HepG2 (cell line): Measurements from ENCODE around the gene SLC8B1. TPM values are rescaled to one million over a fixed set of nuclear protein-coding genes. Genes with fewer than 3 reads are reported as not detected.

ENCODE experiments used
- ATAC-seq: fragments of 200-7000 bp; cut with Tn5 transposase; 3 replicates; pipeline ENCODE4 v1.9.1; 2020; ENCODE audit warnings: mild to moderate bottlenecking, moderate library complexity
- BruUV-seq: library from RNA; stranded (reverse); fragments of 400-500 nt; replicated peaks from 2 replicates; lab custom pipeline; 2021; lab: Mats Ljungman, UMichigan
- CTCF ChIA-PET: fragments of 300-600 bp; formaldehyde crosslinking; extraction: SDS; loops from one replicate; lab custom pipeline; 2021; ENCODE audit warnings: low total read pairs, inconsistent platforms, low intra/inter-chr PET ratio; lab: Yijun Ruan, JAX
- POLR2A ChIA-PET: fragments of 350-600 bp; sonication (Branson Sonifier 250); formaldehyde crosslinking; loops from one replicate; lab custom pipeline; 2020; ENCODE audit warnings: antibody characterized with exemption, inconsistent platforms; lab: Yijun Ruan, JAX
- DNase-seq: peaks from one replicate; pipeline ENCODE4 v3.0.0-alpha.2; 2015; ENCODE audit warnings: low spot score
- FAIRE-seq: peaks from 3 replicates; lab custom pipeline; 2011; peaks lifted over from hg19 to GRCh38; lab: Jason Lieb, UNC
- H2AFZ ChIP-seq: one replicate; pipeline ENCODE4 v1.6.1; 2011; ENCODE audit warnings: low read length, inconsistent platforms
- H3K27ac ChIP-seq: fragments of 300-600 bp; 3 replicates; pipeline ENCODE4 v1.8.0; 2011; ENCODE audit warnings: mixed run types, mild to moderate bottlenecking, mixed read lengths, low read length, inconsistent platforms; ENCODE audit not compliant: insufficient read depth; ENCODE audit errors: extremely low read length
- H3K27me3 ChIP-seq, 2 experiments: fragments of 200-600 bp in 1 of 2; 2 replicates in 1 of 2; 3 replicates in 1 of 2; pipeline versions ENCODE4 v1.6.0 to v1.8.0; 2011; ENCODE audit warnings: low read length in 2 of 2, mild to moderate bottlenecking in 2 of 2, moderate library complexity in 2 of 2, inconsistent platforms in 1 of 2; ENCODE audit not compliant: insufficient read depth in 2 of 2, control insufficient read depth in 1 of 2
- H3K36me3 ChIP-seq, 2 experiments: fragments of 200-600 bp in 1 of 2; replicated peaks in 1 of 2; 2 replicates in 1 of 2; 3 replicates in 1 of 2; pipeline versions ENCODE4 v1.5.1 to v1.8.0; 2011; ENCODE audit warnings: low read length in 2 of 2, inconsistent platforms in 1 of 2; ENCODE audit not compliant: insufficient read depth in 2 of 2, control insufficient read depth in 1 of 2
- H3K4me1 ChIP-seq: 2 replicates; pipeline ENCODE4 v1.5.1; 2012; ENCODE audit warnings: low read length, inconsistent platforms; ENCODE audit not compliant: insufficient read depth
- H3K4me2 ChIP-seq: 2 replicates; pipeline ENCODE4 v1.6.0; 2011; ENCODE audit warnings: low read depth, low read length, inconsistent platforms
- H3K4me3 ChIP-seq, 3 experiments: fragments of 200-600 bp in 1 of 3; sonication (generic), shearing (Covaris generic) in 1 of 3; replicated peaks in 1 of 3; 2 replicates each; pipeline ENCODE4 v1.5.1; 2011 to 2016; ENCODE audit warnings: low read length in 3 of 3, inconsistent platforms in 2 of 3, low read depth in 2 of 3, mild to moderate bottlenecking in 2 of 3, control low read depth in 1 of 3, mixed read lengths in 1 of 3; ENCODE audit not compliant: insufficient read depth in 1 of 3
- H3K79me2 ChIP-seq: one replicate; pipeline ENCODE4 v1.6.1; 2011; ENCODE audit warnings: low read length, inconsistent platforms; ENCODE audit not compliant: insufficient read depth
- H3K9ac ChIP-seq: 2 replicates; pipeline ENCODE4 v1.6.0; 2011; ENCODE audit warnings: mild to moderate bottlenecking, low read depth, low read length, inconsistent platforms; ENCODE audit not compliant: insufficient read depth
- H3K9me3 ChIP-seq: 2 replicates; pipeline ENCODE4 v1.5.1; 2012; ENCODE audit warnings: mild to moderate bottlenecking, low read length
- H4K20me1 ChIP-seq: 2 replicates; pipeline ENCODE4 v1.6.0; 2011; ENCODE audit warnings: inconsistent platforms, mild to moderate bottlenecking, low read length, moderate library complexity; ENCODE audit not compliant: insufficient read depth
- CBX2 ChIP-seq, 2 experiments: fragments of 200-600 bp in 1 of 2; sonication (generic); formaldehyde crosslinking in 1 of 2; IDR thresholded peaks; 2 replicates each; pipeline versions ENCODE4 v1.7.0 to v1.8.1; 2018 to 2022; ENCODE audit warnings: low read depth in 2 of 2, low read length in 1 of 2, mild to moderate bottlenecking in 1 of 2, missing genetic modification reagents in 1 of 2
- EHMT2 ChIP-seq: fragments of 200-600 bp; sonication (generic); IDR thresholded peaks from 2 replicates; pipeline ENCODE4 v1.7.0; 2017; ENCODE audit warnings: antibody characterized with exemption, low read depth, low read length, borderline replicate concordance
- HOXA5 ChIP-seq: sonication (generic); formaldehyde crosslinking; IDR thresholded peaks from 2 replicates; pipeline ENCODE4 v1.4.0; 2020; ENCODE audit warnings: missing genetic modification reagents
- MYNN ChIP-seq: sonication (generic); formaldehyde crosslinking; IDR thresholded peaks from 2 replicates; pipeline ENCODE4 v1.4.0; 2020; ENCODE audit warnings: mild to moderate bottlenecking, low read depth, missing genetic modification reagents
- SMAD3 ChIP-seq: sonication (generic); formaldehyde crosslinking; IDR thresholded peaks from 2 replicates; pipeline ENCODE4 v1.4.0; 2020; ENCODE audit warnings: missing genetic modification reagents
- TAF15 ChIP-seq: fragments of 200-400 bp; formaldehyde crosslinking; IDR thresholded peaks from one replicate; pipeline ENCODE4 v1.6.1; 2018; ENCODE audit warnings: mild to moderate bottlenecking, low read depth, low read length; ENCODE audit not compliant: poor library complexity, severe bottlenecking
- ZNF160 ChIP-seq: sonication (generic); formaldehyde crosslinking; IDR thresholded peaks from 2 replicates; pipeline ENCODE4 v1.8.0; 2022; ENCODE audit warnings: mild to moderate bottlenecking, inconsistent platforms, missing genetic modification reagents
- ZNF3 ChIP-seq: IDR thresholded peaks from 2 replicates; pipeline ENCODE4 v1.7.0; 2017; ENCODE audit warnings: inconsistent platforms
- ZNF510 ChIP-seq: sonication (generic); formaldehyde crosslinking; IDR thresholded peaks from 2 replicates; pipeline ENCODE4 v1.4.0; 2020; ENCODE audit warnings: low read depth, mild to moderate bottlenecking, missing genetic modification reagents
- ZNF878 ChIP-seq: sonication (generic); formaldehyde crosslinking; IDR thresholded peaks from 2 replicates; pipeline ENCODE4 v1.8.1; 2023; ENCODE audit warnings: mild to moderate bottlenecking, missing genetic modification reagents, moderate library complexity
- WGBS: methylation state at CpG from one replicate; pipeline ENCODE4 v1.1.6; 2017; ENCODE audit warnings: low lambda C conversion rate; 5-methylcytosine and 5-hydroxymethylcytosine counted together
- in situ Hi-C: cut with HindIII; loops from 2 replicates; pipeline ENCODE4 v1.10.0; 2017; ENCODE audit warnings: low pct_unique_long_range_greater_than_20kb; ENCODE audit not compliant: extremely low pct_ligation_motif_present
- intact Hi-C: fragments of 100-400 bp; cut with micrococcal nuclease; formaldehyde crosslinking; loops from one replicate; pipeline ENCODE4 v1.10.0; 2022; ENCODE audit not compliant: unreplicated experiment
- polyA plus RNA-seq, 8 experiments: library from polyadenylated mRNA; depleted of rRNA in 3 of 8; stranded (reverse) in 7 of 8; unstranded in 1 of 8; fragments of >200 nt; fragmentation: Illumina TruSeq in 4 of 8; extraction: Trizol in 4 of 8; gene quantifications; 2 replicates each; pipeline versions ENCODE4 v1.2.1 to v1.2.3, GENCODE V29; 2011 to 2016; ENCODE audit warnings: low read depth in 4 of 8, missing spikeins in 1 of 8, mixed read lengths in 1 of 8; ENCODE audit not compliant: insufficient read depth in 1 of 8
- total RNA-seq, 5 experiments: library from RNA; depleted of rRNA; stranded (reverse); fragments of >200 nt; fragmentation: Illumina TruSeq; extraction: Trizol; gene quantifications; 2 replicates each; pipeline ENCODE4 v1.2.3, GENCODE V29; 2016; ENCODE audit warnings: low read depth in 1 of 5
- TF ChIP-seq, protein P1 (sequence below): IDR thresholded peaks from 2 replicates; pipeline ENCODE4 v1.6.1; 2012; ENCODE audit warnings: inconsistent platforms
- TF ChIP-seq, protein P2 (sequence below): sonication (generic); formaldehyde crosslinking; IDR thresholded peaks from 2 replicates; pipeline ENCODE4 v1.5.1; 2020; ENCODE audit warnings: missing genetic modification reagents, mild to moderate bottlenecking, borderline replicate concordance
- TF ChIP-seq, protein P3 (sequence below): sonication (generic); formaldehyde crosslinking; IDR thresholded peaks from 2 replicates; pipeline ENCODE4 v1.4.0; 2020; ENCODE audit warnings: missing genetic modification reagents, mild to moderate bottlenecking, borderline replicate concordance
- TF ChIP-seq, protein P4 (sequence below): sonication (generic); formaldehyde crosslinking; IDR thresholded peaks from 2 replicates; pipeline ENCODE4 v1.4.0; 2020; ENCODE audit warnings: low read depth, mild to moderate bottlenecking, missing genetic modification reagents
- TF ChIP-seq, protein P5 (sequence below): sonication (generic); formaldehyde crosslinking; conservative IDR thresholded peaks from 2 replicates; pipeline ENCODE4 v1.4.0; 2020; ENCODE audit warnings: missing genetic modification reagents

Gene SLC8B1
- total and polyA plus RNA-seq, 2 of the 13 experiments (the other 11 are each of a cell fraction or from before 2014, with no cell fraction given), result 6.8 to 8.0 TPM

DNA sequence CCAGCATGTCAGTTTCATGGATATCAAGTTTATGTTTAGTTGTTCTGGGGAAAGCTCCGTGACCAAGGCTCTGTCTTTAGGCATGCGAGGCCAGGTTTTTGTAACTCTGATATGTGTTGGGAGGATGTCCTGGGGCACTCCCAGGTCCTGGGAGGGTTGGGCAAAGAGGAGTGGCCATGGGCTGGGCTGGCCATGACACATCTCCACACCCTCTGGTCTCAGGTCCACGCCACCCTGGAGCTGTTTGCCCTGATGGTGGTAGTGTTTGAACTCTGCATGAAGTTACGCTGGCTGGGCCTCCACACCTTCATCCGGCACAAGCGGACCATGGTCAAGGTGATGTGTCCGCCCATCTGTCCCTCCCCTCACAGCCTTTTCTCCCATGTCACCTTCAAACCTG lies 67.3 kb downstream of the SLC8B1 start:
- in situ Hi-C loops (no loop called here), intact Hi-C loops (no loop called here)
- no peaks in the 10 kb centered on the region for H3K9me3 ChIP-seq
- DNase-seq, result no peak
- H3K4me2 ChIP-seq, result no peak overlapping the region
- no peaks in the 10 kb centered on the region for H4K20me1 ChIP-seq
- H3K36me3 ChIP-seq, result peaks cover 5% of the 10 kb centered on the region in 2 experiments; a peak in 4 of 5 replicates
- ChIA-PET CTCF (no interaction called here), POLR2A (no interaction called here)
- no peak overlapping the region for H3K4me3 ChIP-seq
- BruUV-seq, result no TSS peak
- FAIRE-seq, result no peak
- peaks cover 46% of the 10 kb centered on the region for H3K4me1 ChIP-seq
- no peak overlapping the region for H3K27ac ChIP-seq
- no peak overlapping the region for H2AFZ ChIP-seq
- no peaks in the 10 kb centered on the region for H3K79me2 ChIP-seq
- H3K9ac ChIP-seq, result no peak overlapping the region
- WGBS, result 96% methylated on average over 6 of the region's 7 CpGs
- ATAC-seq, result no peak
- no peaks in the 10 kb centered on the region for H3K27me3 ChIP-seq
- TF ChIP-seq ZNF510, result no peak
- TF ChIP-seq, protein P1, sequence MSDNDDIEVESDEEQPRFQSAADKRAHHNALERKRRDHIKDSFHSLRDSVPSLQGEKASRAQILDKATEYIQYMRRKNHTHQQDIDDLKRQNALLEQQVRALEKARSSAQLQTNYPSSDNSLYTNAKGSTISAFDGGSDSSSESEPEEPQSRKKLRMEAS, result no peak
- TF ChIP-seq, protein P2, sequence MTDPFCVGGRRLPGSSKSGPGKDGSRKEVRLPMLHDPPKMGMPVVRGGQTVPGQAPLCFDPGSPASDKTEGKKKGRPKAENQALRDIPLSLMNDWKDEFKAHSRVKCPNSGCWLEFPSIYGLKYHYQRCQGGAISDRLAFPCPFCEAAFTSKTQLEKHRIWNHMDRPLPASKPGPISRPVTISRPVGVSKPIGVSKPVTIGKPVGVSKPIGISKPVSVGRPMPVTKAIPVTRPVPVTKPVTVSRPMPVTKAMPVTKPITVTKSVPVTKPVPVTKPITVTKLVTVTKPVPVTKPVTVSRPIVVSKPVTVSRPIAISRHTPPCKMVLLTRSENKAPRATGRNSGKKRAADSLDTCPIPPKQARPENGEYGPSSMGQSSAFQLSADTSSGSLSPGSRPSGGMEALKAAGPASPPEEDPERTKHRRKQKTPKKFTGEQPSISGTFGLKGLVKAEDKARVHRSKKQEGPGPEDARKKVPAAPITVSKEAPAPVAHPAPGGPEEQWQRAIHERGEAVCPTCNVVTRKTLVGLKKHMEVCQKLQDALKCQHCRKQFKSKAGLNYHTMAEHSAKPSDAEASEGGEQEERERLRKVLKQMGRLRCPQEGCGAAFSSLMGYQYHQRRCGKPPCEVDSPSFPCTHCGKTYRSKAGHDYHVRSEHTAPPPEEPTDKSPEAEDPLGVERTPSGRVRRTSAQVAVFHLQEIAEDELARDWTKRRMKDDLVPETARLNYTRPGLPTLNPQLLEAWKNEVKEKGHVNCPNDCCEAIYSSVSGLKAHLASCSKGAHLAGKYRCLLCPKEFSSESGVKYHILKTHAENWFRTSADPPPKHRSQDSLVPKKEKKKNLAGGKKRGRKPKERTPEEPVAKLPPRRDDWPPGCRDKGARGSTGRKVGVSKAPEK (CRISPR knock-in tag), result no peak
- no peak for TF ChIP-seq ZNF160 (CRISPR knock-in tag)
- TF ChIP-seq HOXA5, result no peak
- TF ChIP-seq, protein P3, sequence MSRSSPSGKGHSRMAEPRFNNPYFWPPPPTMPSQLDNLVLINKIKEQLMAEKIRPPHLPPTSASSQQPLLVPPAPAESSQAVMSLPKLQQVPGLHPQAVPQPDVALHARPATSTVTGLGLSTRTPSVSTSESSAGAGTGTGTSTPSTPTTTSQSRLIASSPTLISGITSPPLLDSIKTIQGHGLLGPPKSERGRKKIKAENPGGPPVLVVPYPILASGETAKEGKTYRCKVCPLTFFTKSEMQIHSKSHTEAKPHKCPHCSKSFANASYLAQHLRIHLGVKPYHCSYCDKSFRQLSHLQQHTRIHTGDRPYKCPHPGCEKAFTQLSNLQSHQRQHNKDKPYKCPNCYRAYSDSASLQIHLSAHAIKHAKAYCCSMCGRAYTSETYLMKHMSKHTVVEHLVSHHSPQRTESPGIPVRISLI (CRISPR knock-in tag), result no peak
- TF ChIP-seq ZNF878 (CRISPR knock-in tag), result no peak
- TF ChIP-seq CBX2 (IDR thresholded peaks at IDR 0.05; ENCODE audit: low read depth, low read length), result no peak
- TF ChIP-seq CBX2 (CRISPR knock-in tag; IDR thresholded peaks at IDR 0.05; ENCODE audit: low read depth), result no peak
- no peak for TF ChIP-seq SMAD3 (CRISPR knock-in tag)
- TF ChIP-seq, protein P4, sequence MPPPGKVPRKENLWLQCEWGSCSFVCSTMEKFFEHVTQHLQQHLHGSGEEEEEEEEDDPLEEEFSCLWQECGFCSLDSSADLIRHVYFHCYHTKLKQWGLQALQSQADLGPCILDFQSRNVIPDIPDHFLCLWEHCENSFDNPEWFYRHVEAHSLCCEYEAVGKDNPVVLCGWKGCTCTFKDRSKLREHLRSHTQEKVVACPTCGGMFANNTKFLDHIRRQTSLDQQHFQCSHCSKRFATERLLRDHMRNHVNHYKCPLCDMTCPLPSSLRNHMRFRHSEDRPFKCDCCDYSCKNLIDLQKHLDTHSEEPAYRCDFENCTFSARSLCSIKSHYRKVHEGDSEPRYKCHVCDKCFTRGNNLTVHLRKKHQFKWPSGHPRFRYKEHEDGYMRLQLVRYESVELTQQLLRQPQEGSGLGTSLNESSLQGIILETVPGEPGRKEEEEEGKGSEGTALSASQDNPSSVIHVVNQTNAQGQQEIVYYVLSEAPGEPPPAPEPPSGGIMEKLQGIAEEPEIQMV (CRISPR knock-in tag), result no peak
- TF ChIP-seq, protein P5, sequence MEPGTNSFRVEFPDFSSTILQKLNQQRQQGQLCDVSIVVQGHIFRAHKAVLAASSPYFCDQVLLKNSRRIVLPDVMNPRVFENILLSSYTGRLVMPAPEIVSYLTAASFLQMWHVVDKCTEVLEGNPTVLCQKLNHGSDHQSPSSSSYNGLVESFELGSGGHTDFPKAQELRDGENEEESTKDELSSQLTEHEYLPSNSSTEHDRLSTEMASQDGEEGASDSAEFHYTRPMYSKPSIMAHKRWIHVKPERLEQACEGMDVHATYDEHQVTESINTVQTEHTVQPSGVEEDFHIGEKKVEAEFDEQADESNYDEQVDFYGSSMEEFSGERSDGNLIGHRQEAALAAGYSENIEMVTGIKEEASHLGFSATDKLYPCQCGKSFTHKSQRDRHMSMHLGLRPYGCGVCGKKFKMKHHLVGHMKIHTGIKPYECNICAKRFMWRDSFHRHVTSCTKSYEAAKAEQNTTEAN, result no peak
- no peak for TF ChIP-seq MYNN (CRISPR knock-in tag)
- no peak for TF ChIP-seq EHMT2
- no peak for TF ChIP-seq ZNF3 (CRISPR knock-in tag)
- TF ChIP-seq TAF15, result no peak
